ENCODE measurements around the gene ADIPOR2. TPM values are rescaled to one million over a fixed set of nuclear protein-coding genes. Genes with fewer than 3 reads are reported as not detected.

ADIPOR2 gene
- total RNA-seq, 1 experiment from 2014 or later, result 34.7 TPM

DNA sequence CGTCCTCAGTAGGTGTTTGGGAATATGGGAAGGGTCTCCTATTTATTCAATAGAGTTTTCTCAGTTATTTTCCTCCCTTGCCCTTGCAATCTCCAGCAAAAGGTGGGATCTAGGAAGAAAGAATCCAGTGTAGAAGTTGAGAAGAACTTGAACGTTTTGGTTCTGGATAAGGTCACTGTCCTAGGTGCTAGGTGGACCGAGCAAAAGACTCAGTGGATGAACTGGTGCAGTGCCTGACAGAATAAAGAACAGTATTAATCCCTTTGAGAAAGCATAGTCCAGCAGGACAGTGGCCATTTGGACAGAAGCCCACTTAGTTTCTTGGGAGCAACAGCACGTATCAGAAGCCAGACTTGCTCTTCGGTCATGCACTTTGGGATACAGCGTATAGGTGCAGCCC is 96.8 kb downstream of the ADIPOR2 start:
- DNase-seq, result no peak
- Histone ChIP-seq H3K9me3 (ENCODE audit: low read length) (no peaks in the 10 kb centered on the region), H2AFZ (ENCODE audit: low read length) (no peak overlapping the region)

DNA sequence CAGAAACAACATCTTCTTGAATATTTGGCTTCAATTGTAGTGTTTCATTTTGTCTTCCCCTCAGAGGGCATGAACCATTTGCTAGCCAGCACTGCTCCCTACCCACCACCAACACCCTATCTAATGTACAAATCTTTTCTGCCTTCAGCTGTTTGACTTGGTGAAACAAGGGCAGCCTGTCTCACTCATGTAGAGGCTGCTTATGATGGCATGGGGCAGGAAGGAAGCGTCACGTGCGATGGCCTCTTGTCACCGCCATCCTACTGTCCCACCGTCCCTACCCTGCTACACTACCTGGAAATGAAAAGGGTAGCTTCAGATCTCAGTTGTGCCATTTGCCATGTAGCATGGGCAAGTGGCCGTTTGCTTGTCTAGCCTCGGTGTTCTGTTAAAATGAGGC is 99.6 kb downstream of the ADIPOR2 start:
- Histone ChIP-seq H2AFZ (ENCODE audit: low read length) (no peak overlapping the region), H3K9ac (ENCODE audit: low read length) (no peak overlapping the region), H3K79me2 (ENCODE audit: low read length) (no peaks in the 10 kb centered on the region), H4K20me1 (ENCODE audit: insufficient read depth, low read depth, low read length) (peaks cover 15% of the 10 kb centered on the region), H3K9me3 (ENCODE audit: low read length) (no peaks in the 10 kb centered on the region), H3K4me2 (ENCODE audit: low read depth, low read length, poor library complexity, severe bottlenecking) (no peak overlapping the region), H3K27me3 (ENCODE audit: low read length) (no peaks in the 10 kb centered on the region), H3K4me1 (ENCODE audit: low read length) (peaks cover under 1% of the 10 kb centered on the region), H3K4me3 (ENCODE audit: low read length) (no peak overlapping the region), H3K27ac (ENCODE audit: low read length) (no peak overlapping the region), H3K36me3 (ENCODE audit: insufficient read depth, low read length) (peaks cover 14% of the 10 kb centered on the region; the same call in 1 of the 2 replicates), H3K9me2 (replicated peaks; ENCODE audit: insufficient read depth, low read length) (no peaks in the 10 kb centered on the region)
- DNase-seq, result no peak

More for the DNA sequence above, 96.8 kb downstream of the ADIPOR2 start:
- Histone ChIP-seq H3K4me2 (ENCODE audit: low read depth, low read length, poor library complexity, severe bottlenecking) (no peak overlapping the region), H3K27ac (ENCODE audit: low read length) (no peak overlapping the region), H3K9me2 (replicated peaks; ENCODE audit: insufficient read depth, low read length) (no peaks in the 10 kb centered on the region), H3K4me3 (ENCODE audit: low read length) (no peak overlapping the region), H4K20me1 (ENCODE audit: insufficient read depth, low read depth, low read length) (peaks cover 15% of the 10 kb centered on the region), H3K4me1 (ENCODE audit: low read length) (no peaks in the 10 kb centered on the region), H3K79me2 (ENCODE audit: low read length) (peaks cover 4% of the 10 kb centered on the region; the same call in 1 of the 2 replicates), H3K9ac (ENCODE audit: low read length) (no peak overlapping the region), H3K27me3 (ENCODE audit: low read length) (no peaks in the 10 kb centered on the region), H3K36me3 (ENCODE audit: insufficient read depth, low read length) (peaks cover 23% of the 10 kb centered on the region; the same call in 1 of the 2 replicates)

DNA sequence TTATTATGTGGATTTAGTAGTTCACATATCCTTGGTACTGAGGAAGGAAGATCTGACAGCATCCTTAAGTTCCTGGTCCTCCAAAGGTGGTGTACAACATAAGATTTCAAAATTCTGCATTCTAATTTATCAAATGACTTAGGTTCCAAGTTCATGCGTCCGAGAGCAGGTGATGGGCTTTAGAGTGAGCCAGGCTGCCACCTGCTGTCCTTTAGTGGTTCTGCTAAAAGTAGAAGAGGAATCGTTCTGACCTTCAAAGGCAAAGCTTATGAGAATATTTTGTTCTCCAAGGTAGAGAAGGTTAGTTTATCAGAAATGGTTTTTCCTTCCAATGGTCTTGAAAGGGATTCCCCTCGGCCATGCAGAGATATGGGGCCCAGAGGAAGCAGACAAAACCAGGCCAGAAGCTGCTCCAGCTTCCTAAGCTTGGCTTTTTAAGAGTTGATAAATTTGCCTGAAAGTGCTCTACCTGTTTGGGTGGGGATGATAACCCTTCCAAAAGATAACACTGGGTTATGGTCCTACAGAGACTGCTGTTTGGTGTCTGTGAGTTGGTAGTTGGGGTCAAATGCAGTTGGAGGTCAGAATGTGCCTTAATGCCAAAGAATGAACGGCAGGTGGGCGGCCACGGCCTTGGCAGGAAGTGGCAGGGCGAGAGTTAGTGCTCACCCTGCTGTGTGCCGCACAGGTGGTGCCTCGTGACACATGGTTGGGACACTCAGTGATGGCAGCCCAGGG is 100.4 kb downstream of the ADIPOR2 start:
- Histone ChIP-seq H3K4me1 (ENCODE audit: low read length) (peaks cover 7% of the 10 kb centered on the region), H3K9ac (ENCODE audit: low read length) (no peak overlapping the region), H3K4me2 (ENCODE audit: low read depth, low read length, poor library complexity, severe bottlenecking) (no peak overlapping the region), H3K27me3 (ENCODE audit: low read length) (no peaks in the 10 kb centered on the region), H4K20me1 (ENCODE audit: insufficient read depth, low read depth, low read length) (peaks cover 15% of the 10 kb centered on the region), H3K27ac (ENCODE audit: low read length) (no peak overlapping the region), H3K36me3 (ENCODE audit: insufficient read depth, low read length) (peaks cover 6% of the 10 kb centered on the region; the same call in 1 of the 2 replicates), H3K9me3 (ENCODE audit: low read length) (no peaks in the 10 kb centered on the region), H2AFZ (ENCODE audit: low read length) (no peak overlapping the region), H3K4me3 (ENCODE audit: low read length) (no peak overlapping the region), H3K79me2 (ENCODE audit: low read length) (no peaks in the 10 kb centered on the region), H3K9me2 (replicated peaks; ENCODE audit: insufficient read depth, low read length) (no peaks in the 10 kb centered on the region)
- peak; percentile 89 for DNase-seq

DNA sequence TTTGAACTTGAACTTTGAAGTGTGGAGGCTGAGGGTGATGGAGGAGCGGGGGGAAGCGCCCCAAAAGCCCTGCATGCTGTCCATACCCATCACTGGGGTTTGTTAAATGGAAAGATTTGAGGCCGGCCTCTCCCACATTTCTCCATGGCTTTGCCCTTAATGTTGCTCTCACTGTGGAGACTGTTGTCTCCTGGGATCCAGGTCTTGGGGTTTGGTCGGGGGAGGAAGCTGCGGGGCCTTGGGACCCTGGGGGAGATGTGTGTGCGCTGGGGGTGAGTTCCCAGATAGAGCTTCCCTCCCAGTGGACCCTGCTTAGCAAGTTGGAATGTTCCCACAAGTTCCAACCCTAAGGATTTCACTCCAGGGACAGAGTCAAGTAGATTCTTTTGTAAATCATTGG is 101.5 kb downstream of the ADIPOR2 start:
- Histone ChIP-seq H3K27ac (ENCODE audit: low read length) (no peak overlapping the region), H3K36me3 (ENCODE audit: insufficient read depth, low read length) (no peaks in the 10 kb centered on the region), H3K4me3 (ENCODE audit: low read length) (no peak overlapping the region), H3K79me2 (ENCODE audit: low read length) (no peaks in the 10 kb centered on the region), H2AFZ (ENCODE audit: low read length) (no peak overlapping the region), H3K9me2 (replicated peaks; ENCODE audit: insufficient read depth, low read length) (no peaks in the 10 kb centered on the region), H3K4me1 (ENCODE audit: low read length) (peaks cover 18% of the 10 kb centered on the region), H4K20me1 (ENCODE audit: insufficient read depth, low read depth, low read length) (peaks cover 15% of the 10 kb centered on the region), H3K4me2 (ENCODE audit: low read depth, low read length, poor library complexity, severe bottlenecking) (no peak overlapping the region), H3K27me3 (ENCODE audit: low read length) (no peaks in the 10 kb centered on the region), H3K9ac (ENCODE audit: low read length) (no peak overlapping the region), H3K9me3 (ENCODE audit: low read length) (no peaks in the 10 kb centered on the region)
- DNase-seq, result no peak

DNA sequence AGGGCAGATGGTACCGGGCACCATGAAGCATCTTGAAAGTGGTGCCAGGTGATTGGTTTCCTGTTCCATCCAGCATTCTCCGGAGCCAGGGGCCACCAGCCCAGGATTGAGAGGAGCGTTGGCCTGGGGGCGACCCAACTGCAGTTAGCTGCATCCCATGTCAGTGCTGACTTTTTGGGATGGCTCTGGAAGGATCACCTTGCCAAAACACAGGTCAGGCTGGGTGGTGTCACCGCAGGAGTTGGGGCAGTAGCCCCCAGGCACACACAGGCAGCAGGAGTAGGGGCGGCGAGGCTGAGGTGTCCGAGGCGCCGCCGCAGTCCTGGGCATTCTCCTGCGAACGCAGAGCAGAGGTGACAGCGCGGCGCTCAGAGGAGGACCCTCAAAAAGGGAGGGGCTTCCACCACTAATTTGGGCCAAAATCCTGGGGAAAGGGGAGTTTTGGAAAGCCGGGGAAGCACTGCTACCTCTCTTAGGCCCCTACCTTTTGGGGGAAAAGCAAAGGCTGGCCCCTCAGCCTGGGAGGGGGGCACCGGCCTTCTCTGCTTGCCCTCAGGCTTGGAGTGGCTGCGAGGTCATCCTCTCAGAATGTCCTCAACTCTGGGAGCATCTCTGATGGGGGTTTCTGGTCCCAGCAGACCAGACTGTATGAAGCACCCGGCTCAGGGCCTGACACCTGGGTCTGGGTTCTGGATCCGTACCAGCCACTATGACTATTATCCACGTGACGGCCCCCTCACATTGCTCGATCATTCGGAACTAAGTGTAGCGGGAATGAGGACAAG is 102.7 kb downstream of the ADIPOR2 start:
- Histone ChIP-seq H3K4me3 (ENCODE audit: low read length) (no peak overlapping the region), H3K4me2 (ENCODE audit: low read depth, low read length, poor library complexity, severe bottlenecking) (no peak overlapping the region), H3K27me3 (ENCODE audit: low read length) (no peaks in the 10 kb centered on the region), H3K27ac (ENCODE audit: low read length) (no peak overlapping the region), H2AFZ (ENCODE audit: low read length) (no peak overlapping the region), H3K9me2 (replicated peaks; ENCODE audit: insufficient read depth, low read length) (no peaks in the 10 kb centered on the region), H3K9me3 (ENCODE audit: low read length) (no peaks in the 10 kb centered on the region), H3K79me2 (ENCODE audit: low read length) (no peaks in the 10 kb centered on the region), H3K9ac (ENCODE audit: low read length) (no peak overlapping the region), H3K36me3 (ENCODE audit: insufficient read depth, low read length) (no peaks in the 10 kb centered on the region), H3K4me1 (ENCODE audit: low read length) (peaks cover 24% of the 10 kb centered on the region), H4K20me1 (ENCODE audit: insufficient read depth, low read depth, low read length) (peaks cover 15% of the 10 kb centered on the region)
- no peak for DNase-seq

DNA sequence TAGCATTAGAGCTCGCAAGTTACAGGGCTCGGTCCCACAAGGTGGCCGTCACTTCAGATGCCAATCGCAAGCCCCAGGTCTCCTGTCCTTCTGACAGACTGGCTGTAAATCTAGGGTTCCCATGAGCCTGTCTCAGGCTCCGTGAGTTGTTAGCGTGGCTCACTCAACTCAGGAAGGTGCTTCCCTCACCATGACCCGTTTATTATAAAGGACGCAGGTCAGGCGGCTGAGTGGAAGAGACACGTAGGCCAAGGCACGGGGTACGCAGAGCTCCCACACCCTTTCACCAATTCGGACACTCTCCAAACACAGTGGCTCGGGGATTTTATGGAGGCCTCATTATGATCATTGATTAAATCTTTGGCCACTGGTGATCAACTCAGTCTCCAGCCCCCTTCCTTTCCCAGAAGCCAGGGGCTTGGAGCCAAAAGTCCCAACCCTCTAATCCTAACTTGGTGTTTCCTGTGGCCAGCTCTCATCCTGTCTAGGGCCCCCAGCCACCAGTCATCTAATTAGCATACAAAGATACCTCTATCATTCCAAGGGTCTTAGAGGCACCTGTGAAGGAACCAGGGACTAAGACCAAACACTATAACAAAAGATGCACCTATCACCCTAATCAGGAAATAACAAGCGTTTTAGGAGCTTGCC is 103.7 kb downstream of the ADIPOR2 start:
- Histone ChIP-seq H3K9me3 (ENCODE audit: low read length) (no peaks in the 10 kb centered on the region), H2AFZ (ENCODE audit: low read length) (no peak overlapping the region), H3K9ac (ENCODE audit: low read length) (no peak overlapping the region), H3K4me2 (ENCODE audit: low read depth, low read length, poor library complexity, severe bottlenecking) (no peak overlapping the region), H3K9me2 (replicated peaks; ENCODE audit: insufficient read depth, low read length) (no peaks in the 10 kb centered on the region), H3K36me3 (ENCODE audit: insufficient read depth, low read length) (no peaks in the 10 kb centered on the region), H3K27ac (ENCODE audit: low read length) (no peak overlapping the region), H3K4me3 (ENCODE audit: low read length) (no peak overlapping the region), H4K20me1 (ENCODE audit: insufficient read depth, low read depth, low read length) (peaks cover 15% of the 10 kb centered on the region), H3K4me1 (ENCODE audit: low read length) (peaks cover 27% of the 10 kb centered on the region), H3K27me3 (ENCODE audit: low read length) (no peaks in the 10 kb centered on the region), H3K79me2 (ENCODE audit: low read length) (no peaks in the 10 kb centered on the region)
- no peak for DNase-seq

DNA sequence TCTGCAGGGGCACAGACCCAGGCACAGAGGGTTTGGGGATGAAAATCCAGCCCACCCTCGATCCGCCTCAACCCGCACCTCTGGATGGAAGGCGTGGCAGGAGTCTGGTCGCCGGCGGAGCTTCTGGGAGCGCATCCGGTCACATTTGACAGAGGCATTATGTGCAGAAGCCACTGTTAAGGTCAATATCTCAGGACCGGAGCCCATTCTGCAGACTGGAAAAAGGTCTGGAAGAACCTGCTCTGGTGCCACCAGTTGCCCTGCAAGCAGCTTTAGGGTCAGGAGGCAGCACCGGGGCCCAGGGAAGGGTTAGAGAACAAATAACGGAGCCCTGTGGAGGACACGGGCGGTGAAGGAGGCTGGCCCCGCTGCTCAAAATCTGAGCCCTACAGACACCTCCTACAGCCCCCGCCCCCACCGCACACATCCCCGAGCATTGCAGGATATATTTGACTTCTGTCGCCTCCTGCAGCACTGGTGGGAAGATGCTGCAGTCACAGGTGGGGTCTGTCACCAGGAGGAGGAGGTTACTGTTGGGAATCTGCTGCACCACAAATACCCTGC is 104.4 kb downstream of the ADIPOR2 start:
- peaks cover 15% of the 10 kb centered on the region for H4K20me1 ChIP-seq (ENCODE audit: insufficient read depth, low read depth, low read length)
- H3K9ac ChIP-seq (ENCODE audit: low read length), result peak overlapping the region; percentile 45; the same call in 1 of the 2 replicates
- H3K79me2 ChIP-seq (ENCODE audit: low read length), result no peaks in the 10 kb centered on the region
- H2AFZ ChIP-seq (ENCODE audit: low read length), result no peak overlapping the region
- H3K9me3 ChIP-seq (ENCODE audit: low read length), result no peaks in the 10 kb centered on the region
- DNase-seq, result no peak
- H3K4me2 ChIP-seq (ENCODE audit: low read depth, low read length, poor library complexity, severe bottlenecking), result peak overlapping the region; percentile 85
- H3K4me1 ChIP-seq (ENCODE audit: low read length), result peaks cover 35% of the 10 kb centered on the region
- H3K27me3 ChIP-seq (ENCODE audit: low read length), result no peaks in the 10 kb centered on the region
- no peak overlapping the region for H3K27ac ChIP-seq (ENCODE audit: low read length)
- H3K4me3 ChIP-seq (ENCODE audit: low read length), result no peak overlapping the region
- no peaks in the 10 kb centered on the region for H3K36me3 ChIP-seq (ENCODE audit: insufficient read depth, low read length)
- H3K9me2 ChIP-seq (replicated peaks; ENCODE audit: insufficient read depth, low read length), result no peaks in the 10 kb centered on the region

Measured in Karpas-422 (cell line).